ENCODE data around the gene OR2V2.
"Not testable (repeated sequence)": the region's sequence is repeated elsewhere in the genome, so short reads cannot be mapped to it uniquely, and the experiment has no call there.

The OR2V2 gene

GRCh38 chr5:181114844-181115778, 32.3 kb upstream of the OR2V2 start:
- DNase-seq: no peak

GRCh38 chr5:181118369-181118768, 29.0 kb upstream of the OR2V2 start:
- no peak for DNase-seq

- DNase-seq: no peak
These were observed 28.3 kb upstream of the OR2V2 start for GRCh38 chr5:181119105-181119504.

- no peak for DNase-seq
These were observed 27.1 kb upstream of the OR2V2 start for GRCh38 chr5:181120306-181120705.

GRCh38 chr5:181120761-181121160, 26.6 kb upstream of the OR2V2 start:
- no peak for DNase-seq

- DNase-seq: no peak
These were observed 25.5 kb upstream of the OR2V2 start for GRCh38 chr5:181121675-181122561.

GRCh38 chr5:181124526-181124925, 22.9 kb upstream of the OR2V2 start:
- no peak for DNase-seq

GRCh38 chr5:181126841-181127240, 20.5 kb upstream of the OR2V2 start:
- DNase-seq: no peak

- no peak for DNase-seq
These were observed 19.9 kb upstream of the OR2V2 start for GRCh38 chr5:181127456-181127855.

GRCh38 chr5:181127907-181128626, 19.3 kb upstream of the OR2V2 start:
- no peak for DNase-seq

GRCh38 chr5:181129601-181130000, 17.8 kb upstream of the OR2V2 start:
- no peak for DNase-seq

GRCh38 chr5:181130081-181130480, 17.3 kb upstream of the OR2V2 start:
- DNase-seq: not testable (repeated sequence)

GRCh38 chr5:181130832-181131496, 16.4 kb upstream of the OR2V2 start, which contains the start of gene OR2V1:
Gene OR2V1 (minus strand): TSS chr5:181131169. CDS start chr5:181125304, 5,865 bp downstream.
- DNase-seq: no peak

- DNase-seq: no peak
These were observed 15.9 kb upstream of the OR2V2 start for GRCh38 chr5:181131514-181131913.

GRCh38 chr5:181133083-181133482, 14.3 kb upstream of the OR2V2 start:
- DNase-seq: no peak

GRCh38 chr5:181133610-181134231, 13.7 kb upstream of the OR2V2 start:
- DNase-seq: no peak

- no peak for DNase-seq
These were observed 13.1 kb upstream of the OR2V2 start for GRCh38 chr5:181134259-181134658.

GRCh38 chr5:181136361-181136955, 10.9 kb upstream of the OR2V2 start:
- DNase-seq: no peak

- no peak for DNase-seq
These were observed 9.1 kb upstream of the OR2V2 start for GRCh38 chr5:181138258-181138657.

GRCh38 chr5:181140766-181141165, 6.6 kb upstream of the OR2V2 start:
- DNase-seq: no peak

GRCh38 chr5:181142054-181142453, 5.3 kb upstream of the OR2V2 start:
- no peak for DNase-seq
